GM06990 (cell line): Measurements from ENCODE around the gene RRN3.
"Not testable (repeated sequence)": the region's sequence is repeated elsewhere in the genome, so short reads cannot be mapped to it uniquely, and the experiment has no call there.

Experiments
- DNase-seq: peaks from one replicate; pipeline ENCODE4 v3.0.0-alpha.2; 2011; ENCODE audit not compliant: insufficient read length; ENCODE audit errors: extremely low read depth
- H3K27me3 ChIP-seq: replicated peaks from 2 replicates; pipeline ENCODE4 v1.6.0; 2011; ENCODE audit warnings: low read length; ENCODE audit not compliant: control insufficient read depth, insufficient read depth
- H3K36me3 ChIP-seq: 2 replicates; pipeline ENCODE4 v1.5.1; 2011; ENCODE audit warnings: low read length; ENCODE audit not compliant: control insufficient read depth, insufficient read depth
- H3K4me3 ChIP-seq: replicated peaks from 2 replicates; pipeline ENCODE4 v1.5.1; 2011; ENCODE audit warnings: low read depth, mild to moderate bottlenecking, control low read depth, low read length
- TF ChIP-seq, protein P1 (sequence below): IDR thresholded peaks from 2 replicates; pipeline ENCODE4 v1.5.1; 2011; ENCODE audit warnings: low read length, control low read depth, mild to moderate bottlenecking, inconsistent platforms; ENCODE audit not compliant: insufficient read depth, poor library complexity, severe bottlenecking

The RRN3 gene

DNA sequence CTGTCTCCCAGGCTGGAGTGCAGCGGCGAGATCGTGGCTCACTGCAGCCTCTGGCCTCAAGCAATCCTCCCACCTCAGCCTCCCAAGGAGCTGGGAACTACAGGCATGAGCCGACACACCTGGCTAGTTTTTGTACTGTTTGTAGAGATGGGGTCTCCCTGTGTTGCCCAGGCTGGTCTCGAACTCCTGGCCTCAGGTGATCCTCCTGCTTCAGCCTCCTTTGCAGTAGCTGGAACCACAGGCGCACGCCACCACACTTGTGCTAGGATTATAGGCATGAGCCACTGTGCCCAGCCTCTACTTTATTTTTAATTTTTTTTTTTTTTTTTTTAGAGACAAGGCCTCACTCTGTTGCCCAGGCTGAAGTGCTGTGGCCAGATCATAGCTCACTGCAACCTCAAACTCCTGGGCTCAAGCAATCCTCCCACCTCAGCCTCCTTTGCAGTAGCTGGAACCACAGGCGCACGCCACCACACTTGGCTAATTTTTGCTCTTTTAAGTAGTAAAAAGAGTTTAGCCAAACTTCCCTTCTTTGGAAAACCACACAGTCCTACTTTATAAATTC, 42.6 kb downstream of the RRN3 start:
- DNase-seq, result no peak
- Histone ChIP-seq H3K36me3 (no peaks in the 10 kb centered on the region; the same call in 1 of the 2 replicates), H3K27me3 (no peaks in the 10 kb centered on the region), H3K4me3 (no peak overlapping the region)
- TF ChIP-seq, protein P1, sequence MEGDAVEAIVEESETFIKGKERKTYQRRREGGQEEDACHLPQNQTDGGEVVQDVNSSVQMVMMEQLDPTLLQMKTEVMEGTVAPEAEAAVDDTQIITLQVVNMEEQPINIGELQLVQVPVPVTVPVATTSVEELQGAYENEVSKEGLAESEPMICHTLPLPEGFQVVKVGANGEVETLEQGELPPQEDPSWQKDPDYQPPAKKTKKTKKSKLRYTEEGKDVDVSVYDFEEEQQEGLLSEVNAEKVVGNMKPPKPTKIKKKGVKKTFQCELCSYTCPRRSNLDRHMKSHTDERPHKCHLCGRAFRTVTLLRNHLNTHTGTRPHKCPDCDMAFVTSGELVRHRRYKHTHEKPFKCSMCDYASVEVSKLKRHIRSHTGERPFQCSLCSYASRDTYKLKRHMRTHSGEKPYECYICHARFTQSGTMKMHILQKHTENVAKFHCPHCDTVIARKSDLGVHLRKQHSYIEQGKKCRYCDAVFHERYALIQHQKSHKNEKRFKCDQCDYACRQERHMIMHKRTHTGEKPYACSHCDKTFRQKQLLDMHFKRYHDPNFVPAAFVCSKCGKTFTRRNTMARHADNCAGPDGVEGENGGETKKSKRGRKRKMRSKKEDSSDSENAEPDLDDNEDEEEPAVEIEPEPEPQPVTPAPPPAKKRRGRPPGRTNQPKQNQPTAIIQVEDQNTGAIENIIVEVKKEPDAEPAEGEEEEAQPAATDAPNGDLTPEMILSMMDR, result no peak

DNA sequence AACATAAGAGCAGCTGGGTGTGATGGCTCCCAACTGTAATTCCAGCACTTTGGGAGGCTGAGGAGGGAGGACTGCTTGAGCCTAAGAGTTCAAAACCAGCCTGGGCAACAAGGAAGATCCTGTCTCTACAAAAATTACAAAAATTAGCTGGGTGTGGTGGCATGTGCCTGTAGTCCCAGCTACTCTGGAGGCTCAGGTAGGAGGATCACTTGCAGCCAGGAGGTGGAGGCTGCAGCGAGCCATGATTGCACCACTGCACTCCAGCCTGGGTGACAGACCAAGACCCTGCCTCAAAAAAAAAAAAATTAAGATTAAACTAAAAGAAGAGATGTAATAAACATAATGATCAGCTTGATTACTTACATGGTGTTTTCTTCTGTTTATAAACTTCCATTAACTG, 43.6 kb downstream of the RRN3 start:
- not testable (repeated sequence) for H3K27me3 ChIP-seq, H3K4me3 ChIP-seq, DNase-seq, H3K36me3 ChIP-seq

DNA sequence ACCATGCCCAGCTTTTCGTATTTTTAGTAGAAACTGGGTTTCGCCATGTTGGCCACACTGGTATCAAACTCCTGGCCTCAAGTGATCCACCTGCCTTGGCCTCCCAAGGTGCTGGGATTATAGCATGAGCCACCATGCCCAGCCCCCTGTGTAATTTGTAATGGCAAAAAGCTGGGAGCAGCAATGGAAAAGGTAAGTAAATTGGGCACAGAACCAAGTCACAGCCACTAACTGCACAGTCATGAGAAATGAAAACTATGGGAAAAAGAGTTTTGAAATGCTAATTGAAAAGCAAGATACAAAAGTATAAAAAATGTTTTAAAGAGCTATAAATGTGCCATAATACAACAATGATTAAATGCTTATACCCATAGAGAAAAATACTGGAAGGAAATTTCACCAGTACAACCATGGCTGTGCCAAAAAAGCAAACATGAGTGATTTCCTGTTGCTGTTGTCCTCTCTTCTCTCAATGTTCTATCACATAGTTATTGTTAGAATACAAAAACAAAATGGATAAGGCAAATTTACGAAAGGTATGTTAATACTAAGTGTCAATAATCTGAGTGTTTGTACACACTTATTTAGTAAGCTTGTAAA, 44.4 kb downstream of the RRN3 start:
- H3K36me3 ChIP-seq, result peaks cover 3% of the 10 kb centered on the region; the same call in 1 of the 2 replicates
- no peak for DNase-seq
- no peak overlapping the region for H3K4me3 ChIP-seq
- TF ChIP-seq, protein P1, result no peak
- H3K27me3 ChIP-seq, result no peaks in the 10 kb centered on the region

DNA sequence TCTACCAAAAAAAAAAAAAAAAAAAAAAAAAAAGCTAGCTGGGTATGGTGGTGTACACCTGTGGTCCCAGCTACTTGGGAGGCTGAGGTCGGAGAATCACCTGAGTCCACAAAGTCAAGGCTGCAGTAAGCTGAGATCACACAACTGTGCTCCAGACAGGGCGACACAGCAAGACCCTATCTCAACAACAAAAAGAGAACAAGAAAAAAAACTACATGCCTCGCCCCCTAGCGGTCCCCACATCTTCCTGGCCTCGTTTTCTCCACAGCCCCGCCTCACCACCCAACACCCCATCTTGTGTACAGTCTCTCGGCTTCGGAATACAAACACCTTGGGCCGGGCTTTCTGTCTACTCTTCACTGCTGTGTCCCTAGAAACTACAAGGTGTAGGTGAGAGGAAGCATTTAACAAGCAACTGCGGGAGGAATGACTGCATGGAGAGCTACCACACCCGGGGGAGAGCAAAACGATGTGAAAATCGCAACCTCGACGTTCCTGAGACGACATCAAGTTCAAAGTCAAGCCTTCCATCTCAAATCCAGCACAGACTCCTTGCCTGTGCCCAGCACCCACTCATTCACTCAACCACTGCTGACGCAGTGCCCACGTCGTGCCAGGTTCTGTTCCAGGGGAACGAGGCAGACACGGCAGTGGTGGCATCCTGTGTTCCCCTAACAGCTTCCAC, 47.2 kb downstream of the RRN3 start:
- Histone ChIP-seq H3K36me3 (peaks cover 3% of the 10 kb centered on the region; the same call in 1 of the 2 replicates), H3K27me3 (no peaks in the 10 kb centered on the region), H3K4me3 (no peak overlapping the region)
- no peak for DNase-seq
- TF ChIP-seq, protein P1, result peak; percentile 17

DNA sequence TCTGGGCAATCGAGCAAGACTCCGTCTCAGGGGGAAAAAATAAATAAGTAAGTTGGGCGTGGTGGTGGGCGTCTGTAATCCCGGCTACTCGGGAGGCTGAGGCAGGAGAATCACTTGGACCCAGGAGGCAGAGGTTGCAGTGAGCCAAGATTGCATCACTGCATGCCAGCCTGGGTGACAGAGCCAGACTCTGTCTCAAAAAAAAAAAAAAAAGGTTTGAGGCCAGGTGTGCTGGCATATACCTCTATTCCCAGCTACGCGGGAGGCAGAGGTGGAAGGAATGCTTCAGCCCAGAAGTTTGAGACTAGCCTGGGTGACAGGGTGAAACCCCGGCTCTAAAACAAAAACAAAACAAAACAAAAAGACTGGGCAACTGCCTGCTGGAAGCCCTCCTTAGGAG, 48.8 kb downstream of the RRN3 start:
- DNase-seq, H3K4me3 ChIP-seq, H3K27me3 ChIP-seq, H3K36me3 ChIP-seq: not testable (repeated sequence)

DNA sequence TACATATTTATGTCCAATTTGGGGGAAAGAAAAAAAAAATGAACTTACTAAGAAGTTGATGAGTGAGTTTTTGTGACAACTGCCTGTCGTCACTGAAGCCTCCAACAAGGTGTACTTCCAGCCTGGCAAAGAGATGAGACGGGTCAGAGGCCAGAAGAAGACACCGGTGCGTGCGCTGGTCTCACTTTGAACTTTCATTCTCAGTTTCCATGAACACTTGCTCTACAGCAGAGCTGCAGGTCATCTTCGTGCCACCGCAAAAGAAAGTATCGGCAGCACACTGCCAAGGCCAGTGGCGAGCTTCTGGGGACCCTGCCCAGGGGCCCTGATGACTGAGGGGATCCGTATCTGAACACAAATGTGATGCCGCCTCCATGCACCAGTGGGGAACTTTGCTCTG, 49.8 kb downstream of the RRN3 start:
- H3K36me3 ChIP-seq, result peaks cover 5% of the 10 kb centered on the region
- H3K27me3 ChIP-seq, result no peaks in the 10 kb centered on the region
- DNase-seq, result no peak
- no peak overlapping the region for H3K4me3 ChIP-seq
- TF ChIP-seq, protein P1, result no peak
